A673 (cell line): ENCODE data around the gene ADRB2. TPM values are rescaled to one million over a fixed set of nuclear protein-coding genes. Genes with fewer than 3 reads are reported as not detected.

Source experiments
- BruUV-seq: library from RNA; stranded (reverse); fragments of 400-500 nt; replicated peaks from 2 replicates; lab custom pipeline; 2021; lab: Mats Ljungman, UMichigan
- CTCF ChIA-PET: fragments of 300-600 bp; sonication (Branson Sonifier 250); formaldehyde crosslinking; loops from one replicate; lab custom pipeline; 2022; ENCODE audit warnings: antibody characterized with exemption; lab: Charles Lee
- POLR2A ChIA-PET: fragments of 300-600 bp; sonication (Branson Sonifier 250); formaldehyde crosslinking; loops from one replicate; lab custom pipeline; 2022; ENCODE audit warnings: antibody characterized with exemption; ENCODE audit not compliant: low non-redundant PET; lab: Charles Lee
- DNase-seq: peaks from one replicate; pipeline ENCODE4 v3.0.0-alpha.2; 2015; ENCODE audit warnings: low spot score
- H3K27ac ChIP-seq: fragments of 200-600 bp; sonication (generic); 2 replicates; pipeline ENCODE4 v1.5.1; 2016; ENCODE audit warnings: mixed run types, low read depth, mild to moderate bottlenecking, mixed read lengths, antibody characterized with exemption, low read length; ENCODE audit not compliant: poor library complexity, severe bottlenecking
- H3K27me3 ChIP-seq: fragments of 200-600 bp; sonication (generic); replicated peaks from 2 replicates; pipeline ENCODE4 v1.6.1; 2017; ENCODE audit warnings: mixed run types, low read depth, mild to moderate bottlenecking, mixed read lengths, antibody characterized with exemption, low read length; ENCODE audit not compliant: insufficient read depth, poor library complexity
- H3K36me3 ChIP-seq: fragments of 200-600 bp; sonication (generic); 2 replicates; pipeline ENCODE4 v1.6.1; 2016; ENCODE audit warnings: mixed run types, mild to moderate bottlenecking, mixed read lengths, antibody characterized with exemption, low read length; ENCODE audit not compliant: insufficient read depth, poor library complexity, severe bottlenecking
- H3K4me1 ChIP-seq: fragments of 200-600 bp; sonication (generic); 2 replicates; pipeline ENCODE4 v1.6.1; 2017; ENCODE audit warnings: mixed run types, mild to moderate bottlenecking, mixed read lengths, antibody characterized with exemption, low read length; ENCODE audit not compliant: insufficient read depth, poor library complexity, severe bottlenecking
- H3K4me3 ChIP-seq: fragments of 200-600 bp; sonication (generic); 2 replicates; pipeline ENCODE4 v1.5.1; 2016; ENCODE audit warnings: low read depth, mixed run types, mild to moderate bottlenecking, mixed read lengths, low read length; ENCODE audit not compliant: poor library complexity, severe bottlenecking
- H3K9me3 ChIP-seq: fragments of 200-600 bp; sonication (generic); 2 replicates; pipeline ENCODE4 v1.6.1; 2016; ENCODE audit warnings: mixed run types, low read depth, mild to moderate bottlenecking, mixed read lengths, antibody characterized with exemption, low read length; ENCODE audit not compliant: poor library complexity, severe bottlenecking
- EZH2 ChIP-seq: fragments of 200-600 bp; sonication (generic); IDR thresholded peaks from 2 replicates; pipeline ENCODE4 v1.6.1; 2017; ENCODE audit warnings: borderline replicate concordance, low read depth, mild to moderate bottlenecking, mixed read lengths, antibody characterized with exemption, low read length; ENCODE audit not compliant: poor library complexity, severe bottlenecking
- intact Hi-C: fragments of 100-400 bp; cut with micrococcal nuclease; formaldehyde crosslinking; loops from one replicate; pipeline ENCODE4 v1.10.0; 2022; ENCODE audit not compliant: unreplicated experiment
- total RNA-seq: library from RNA; stranded (reverse); gene quantifications from 2 replicates; pipeline ENCODE4 v1.2.3, GENCODE V29; 2021
- TF ChIP-seq, protein P1 (sequence below): fragments of 300-800, 200-600 bp; sonication (generic); conservative IDR thresholded peaks from 2 replicates; pipeline ENCODE4 v1.5.1; 2017; ENCODE audit warnings: low read depth, mild to moderate bottlenecking, antibody characterized with exemption, low read length, moderate library complexity, mixed read lengths

ADRB2 gene
- total RNA-seq, 1 experiment from 2014 or later = not detected

DNA sequence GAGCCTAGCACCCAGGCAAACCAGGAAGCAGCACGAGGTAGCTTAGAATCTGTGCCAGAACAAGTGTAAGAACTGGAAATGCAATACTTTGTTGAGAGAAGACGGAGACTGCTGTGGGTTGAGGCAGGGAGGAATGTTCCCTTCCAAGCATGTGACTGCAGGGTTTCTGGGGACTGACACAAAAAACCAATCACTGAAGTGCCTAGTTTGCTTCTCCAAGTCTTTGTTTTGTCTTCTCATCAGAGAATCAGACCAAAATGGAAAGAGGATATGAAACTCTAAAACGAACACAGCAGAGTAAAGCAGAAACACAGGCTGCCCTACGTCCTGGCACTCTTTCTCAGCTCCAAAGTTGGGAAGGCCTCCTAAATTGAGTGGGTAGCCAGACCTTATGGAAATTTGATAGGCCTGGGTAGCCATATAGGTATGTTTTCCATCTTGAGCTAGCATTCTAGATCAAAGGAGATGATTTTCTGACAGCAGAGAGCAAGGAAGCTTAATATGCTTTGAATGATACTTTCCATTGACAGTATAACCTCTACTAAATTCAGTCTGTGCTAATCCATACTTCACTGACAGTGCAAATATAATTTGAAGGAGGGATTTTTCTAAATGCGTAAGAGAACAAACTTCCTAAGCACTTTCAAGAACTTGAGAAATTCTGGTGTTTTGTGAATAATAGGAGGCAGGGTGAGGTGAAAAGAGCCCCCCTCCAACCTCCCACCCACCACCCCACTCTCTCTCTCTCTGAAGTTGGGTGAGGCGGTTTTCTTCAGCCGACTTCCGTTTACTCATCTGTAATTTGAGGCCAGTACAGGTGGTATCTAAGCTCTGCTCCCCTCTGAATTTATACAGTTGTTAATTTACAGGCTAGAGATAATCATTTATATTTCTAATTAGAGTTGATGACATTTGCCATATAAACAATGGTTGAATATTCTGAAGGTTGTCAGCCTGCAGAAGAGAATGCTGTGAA lies 5.5 kb downstream of the ADRB2 start:
- H3K4me3 ChIP-seq = no peak overlapping the region
- H3K27ac ChIP-seq = no peak overlapping the region
- H3K9me3 ChIP-seq = no peaks in the 10 kb centered on the region
- H3K27me3 ChIP-seq = peaks cover 52% of the 10 kb centered on the region
- intact Hi-C loops = no loop called here
- no peak for DNase-seq
- CTCF ChIA-PET = no interaction called here
- POLR2A ChIA-PET = no interaction called here
- BruUV-seq = no TSS peak
- no peaks in the 10 kb centered on the region for H3K4me1 ChIP-seq
- TF ChIP-seq, protein P1, sequence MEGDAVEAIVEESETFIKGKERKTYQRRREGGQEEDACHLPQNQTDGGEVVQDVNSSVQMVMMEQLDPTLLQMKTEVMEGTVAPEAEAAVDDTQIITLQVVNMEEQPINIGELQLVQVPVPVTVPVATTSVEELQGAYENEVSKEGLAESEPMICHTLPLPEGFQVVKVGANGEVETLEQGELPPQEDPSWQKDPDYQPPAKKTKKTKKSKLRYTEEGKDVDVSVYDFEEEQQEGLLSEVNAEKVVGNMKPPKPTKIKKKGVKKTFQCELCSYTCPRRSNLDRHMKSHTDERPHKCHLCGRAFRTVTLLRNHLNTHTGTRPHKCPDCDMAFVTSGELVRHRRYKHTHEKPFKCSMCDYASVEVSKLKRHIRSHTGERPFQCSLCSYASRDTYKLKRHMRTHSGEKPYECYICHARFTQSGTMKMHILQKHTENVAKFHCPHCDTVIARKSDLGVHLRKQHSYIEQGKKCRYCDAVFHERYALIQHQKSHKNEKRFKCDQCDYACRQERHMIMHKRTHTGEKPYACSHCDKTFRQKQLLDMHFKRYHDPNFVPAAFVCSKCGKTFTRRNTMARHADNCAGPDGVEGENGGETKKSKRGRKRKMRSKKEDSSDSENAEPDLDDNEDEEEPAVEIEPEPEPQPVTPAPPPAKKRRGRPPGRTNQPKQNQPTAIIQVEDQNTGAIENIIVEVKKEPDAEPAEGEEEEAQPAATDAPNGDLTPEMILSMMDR = no peak
- no peak for TF ChIP-seq EZH2
- no peaks in the 10 kb centered on the region for H3K36me3 ChIP-seq

DNA sequence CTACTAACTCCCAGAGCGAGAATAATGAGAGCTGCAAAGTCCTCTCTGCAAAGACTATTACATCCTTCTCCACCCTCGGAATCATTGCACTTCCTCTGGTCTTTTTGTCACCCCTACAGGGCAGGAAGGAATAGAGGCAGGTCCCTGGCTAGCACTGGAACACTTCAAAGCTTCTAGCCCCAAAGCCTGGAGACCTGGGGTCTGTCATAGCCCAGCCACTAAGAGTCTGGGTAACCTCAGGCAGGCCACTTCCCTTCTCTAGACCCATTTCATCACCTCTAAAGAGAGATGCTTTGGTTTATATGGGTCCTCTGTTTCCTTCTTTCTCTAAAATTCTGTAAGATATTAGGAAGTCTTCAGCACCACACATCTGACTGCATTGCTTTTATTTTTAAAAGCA lies 6.7 kb downstream of the ADRB2 start:
- no peaks in the 10 kb centered on the region for H3K4me1 ChIP-seq
- ChIA-PET POLR2A (no interaction called here), CTCF (no interaction called here)
- no peaks in the 10 kb centered on the region for H3K36me3 ChIP-seq
- H3K4me3 ChIP-seq = no peak overlapping the region
- BruUV-seq = no TSS peak
- DNase-seq = no peak
- TF ChIP-seq, protein P1 = no peak
- peaks cover 40% of the 10 kb centered on the region for H3K27me3 ChIP-seq
- intact Hi-C loops = no loop called here
- no peaks in the 10 kb centered on the region for H3K9me3 ChIP-seq
- H3K27ac ChIP-seq = no peak overlapping the region

DNA sequence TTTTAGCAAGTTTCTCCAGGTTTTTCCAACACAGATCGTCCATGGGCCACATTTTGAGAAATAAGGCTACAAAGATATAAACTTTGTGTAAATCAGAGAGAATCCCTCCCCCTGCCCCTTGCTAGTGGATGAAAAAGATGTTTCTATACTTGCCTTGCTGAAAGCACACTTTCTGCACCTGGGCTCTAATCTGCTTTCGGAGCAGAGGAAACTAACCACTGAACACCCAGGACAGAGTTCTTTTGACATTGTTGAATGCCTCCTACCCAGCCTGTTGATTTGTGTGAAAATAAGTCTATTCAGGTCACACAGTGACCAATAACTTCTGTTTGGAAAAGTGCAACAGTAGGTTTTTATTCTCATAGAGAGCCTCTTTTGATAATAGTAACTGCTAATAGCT lies 7.5 kb downstream of the ADRB2 start:
- Histone ChIP-seq H3K9me3 (no peaks in the 10 kb centered on the region), H3K27ac (no peak overlapping the region), H3K27me3 (peaks cover 32% of the 10 kb centered on the region), H3K36me3 (no peaks in the 10 kb centered on the region), H3K4me3 (no peak overlapping the region), H3K4me1 (no peaks in the 10 kb centered on the region)
- POLR2A ChIA-PET = no interaction called here
- no TSS peak for BruUV-seq
- TF ChIP-seq, protein P1 = no peak
- no peak for TF ChIP-seq EZH2
- no peak for DNase-seq
- intact Hi-C loops = no loop called here
- CTCF ChIA-PET = no interaction called here
